SH-SY5Y (cell line): ENCODE data around the gene INSC.

Experiments
- GATA2 ChIP-seq: IDR thresholded peaks from 2 replicates; pipeline ENCODE4 v1.6.1; 2011; ENCODE audit warnings: mild to moderate bottlenecking, low read depth, low read length
- GATA3 ChIP-seq: IDR thresholded peaks from 2 replicates; pipeline ENCODE4 v1.6.1; 2011; ENCODE audit warnings: low read depth, mild to moderate bottlenecking, low read length, moderate library complexity

- TF ChIP-seq GATA2 (no peak), GATA3 (no peak)
Measured at GRCh38 chr11:15119352-15119751, 4.6 kb downstream of the INSC start.
